Cardiac fibroblast (primary cell): Measurements from ENCODE around the gene UBE4B.
"Not testable (repeated sequence)": the region's sequence is repeated elsewhere in the genome, so short reads cannot be mapped to it uniquely, and the experiment has no call there.

Experiments
- DNase-seq, 2 donors: peaks; one replicate each; pipeline versions ENCODE4 v3.0.0 to v3.0.0-alpha.2; 2010; ENCODE audit warnings: low read depth in 2 of 2
- H3K4me3 ChIP-seq, 2 donors: replicated peaks in 1 of 2; 1 replicate in 1 of 2; 2 replicates in 1 of 2; pipeline ENCODE4 v1.5.1; 2011; ENCODE audit warnings: low read depth in 2 of 2, low read length in 2 of 2, mild to moderate bottlenecking in 2 of 2, moderate library complexity in 1 of 2
- TF ChIP-seq, protein P1 (sequence below): IDR thresholded peaks from one replicate; pipeline ENCODE4 v1.5.1; 2011; ENCODE audit warnings: low read depth, mild to moderate bottlenecking, low read length, inconsistent platforms

UBE4B gene

DNA sequence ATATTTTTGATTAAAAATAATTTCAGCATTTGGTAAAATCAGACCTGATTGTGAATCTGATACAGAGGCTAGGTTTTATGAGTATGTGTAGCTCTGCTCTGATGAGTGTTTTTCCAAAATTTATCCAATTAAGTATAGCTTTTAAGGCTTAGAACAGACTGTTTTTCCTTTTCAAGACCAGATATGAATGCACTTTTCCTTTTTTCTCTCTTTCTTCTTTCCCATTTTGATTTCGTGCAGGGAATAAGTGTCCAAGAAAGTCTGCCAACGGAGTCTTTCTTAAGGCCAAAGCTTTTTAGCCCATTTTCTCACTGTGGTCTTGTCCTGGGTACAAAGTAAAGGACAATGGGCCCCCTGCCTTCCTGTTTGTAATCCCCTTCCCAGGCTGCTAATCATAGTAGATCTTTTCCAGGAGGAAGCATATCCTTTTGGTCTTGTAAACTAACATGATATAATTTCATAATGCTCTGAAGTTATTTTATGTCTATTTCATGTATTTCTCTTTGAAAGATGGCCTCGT lies 180.5 kb downstream of the UBE4B start:
- no peak overlapping the region for H3K4me3 ChIP-seq
- no peak for DNase-seq
- TF ChIP-seq, protein P1, sequence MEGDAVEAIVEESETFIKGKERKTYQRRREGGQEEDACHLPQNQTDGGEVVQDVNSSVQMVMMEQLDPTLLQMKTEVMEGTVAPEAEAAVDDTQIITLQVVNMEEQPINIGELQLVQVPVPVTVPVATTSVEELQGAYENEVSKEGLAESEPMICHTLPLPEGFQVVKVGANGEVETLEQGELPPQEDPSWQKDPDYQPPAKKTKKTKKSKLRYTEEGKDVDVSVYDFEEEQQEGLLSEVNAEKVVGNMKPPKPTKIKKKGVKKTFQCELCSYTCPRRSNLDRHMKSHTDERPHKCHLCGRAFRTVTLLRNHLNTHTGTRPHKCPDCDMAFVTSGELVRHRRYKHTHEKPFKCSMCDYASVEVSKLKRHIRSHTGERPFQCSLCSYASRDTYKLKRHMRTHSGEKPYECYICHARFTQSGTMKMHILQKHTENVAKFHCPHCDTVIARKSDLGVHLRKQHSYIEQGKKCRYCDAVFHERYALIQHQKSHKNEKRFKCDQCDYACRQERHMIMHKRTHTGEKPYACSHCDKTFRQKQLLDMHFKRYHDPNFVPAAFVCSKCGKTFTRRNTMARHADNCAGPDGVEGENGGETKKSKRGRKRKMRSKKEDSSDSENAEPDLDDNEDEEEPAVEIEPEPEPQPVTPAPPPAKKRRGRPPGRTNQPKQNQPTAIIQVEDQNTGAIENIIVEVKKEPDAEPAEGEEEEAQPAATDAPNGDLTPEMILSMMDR = no peak

DNA sequence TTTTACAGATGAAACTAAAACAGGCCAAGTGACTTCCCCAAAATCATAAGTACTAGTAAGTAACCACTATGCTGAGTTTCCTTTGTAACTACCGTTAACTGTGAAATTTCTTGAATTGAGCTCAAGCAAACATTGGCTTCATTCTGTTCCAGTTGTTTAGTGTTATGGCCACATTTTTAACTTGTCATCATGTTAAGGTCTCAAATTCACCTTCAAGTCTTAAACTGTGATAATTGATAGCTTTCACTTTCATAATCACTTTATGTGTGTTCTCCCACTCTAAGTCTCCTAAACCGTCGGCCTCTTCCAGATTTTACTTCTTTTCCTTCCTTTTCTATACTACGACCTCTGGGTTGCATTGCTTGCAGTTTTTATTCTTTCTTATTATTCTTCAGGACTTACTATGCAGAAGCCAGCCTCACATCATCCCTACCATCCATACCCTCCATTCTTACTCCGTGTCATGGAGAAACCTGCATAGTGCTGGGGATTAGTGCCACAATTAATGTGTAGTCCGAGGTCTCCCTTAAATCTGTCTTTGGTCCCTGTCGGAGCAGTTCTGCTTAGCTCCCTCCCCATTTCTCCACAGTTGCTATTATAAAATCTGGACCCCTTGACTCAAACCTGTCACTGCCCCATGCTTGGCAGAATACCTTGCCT lies 183.5 kb downstream of the UBE4B start:
- TF ChIP-seq, protein P1 = no peak
- no peak overlapping the region for H3K4me3 ChIP-seq

DNA sequence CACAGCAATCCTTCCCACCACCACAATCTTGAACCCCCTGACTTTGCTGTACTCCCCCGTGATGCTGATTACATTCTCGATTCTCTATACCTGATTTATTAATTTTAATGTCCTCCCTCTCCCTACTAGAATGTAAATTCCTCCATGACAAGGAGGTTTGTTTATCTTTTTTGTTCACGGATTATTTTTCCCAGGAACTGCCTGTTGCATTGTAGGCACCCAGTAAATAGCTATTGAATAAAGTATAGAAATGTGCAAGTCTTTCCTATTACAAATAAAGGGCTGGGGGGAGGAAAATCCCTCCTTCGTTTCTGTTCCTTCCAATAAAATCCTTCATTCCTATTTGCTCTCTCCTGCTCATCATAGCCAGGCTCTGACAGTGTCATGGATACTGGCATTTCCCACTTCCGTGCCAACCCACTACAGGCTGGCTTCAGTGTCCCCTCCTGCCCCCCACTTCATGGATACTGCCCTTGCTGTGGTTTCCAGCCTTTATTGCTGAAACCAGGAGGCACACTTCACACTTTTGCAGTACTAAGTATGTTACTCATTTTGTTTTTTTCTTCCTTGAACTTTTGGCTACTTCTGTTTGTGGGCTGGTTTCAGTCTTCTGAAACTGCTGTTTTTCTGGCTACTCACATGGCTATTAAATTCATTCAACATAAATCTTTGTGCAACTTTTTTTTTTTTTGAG lies 185.1 kb downstream of the UBE4B start:
- TF ChIP-seq, protein P1 = no peak
- H3K4me3 ChIP-seq = no peak overlapping the region
- peak in 1 of 2 donors; percentile 45 for DNase-seq

More for the DNA sequence above, 183.5 kb downstream of the UBE4B start:
- no peak for DNase-seq

DNA sequence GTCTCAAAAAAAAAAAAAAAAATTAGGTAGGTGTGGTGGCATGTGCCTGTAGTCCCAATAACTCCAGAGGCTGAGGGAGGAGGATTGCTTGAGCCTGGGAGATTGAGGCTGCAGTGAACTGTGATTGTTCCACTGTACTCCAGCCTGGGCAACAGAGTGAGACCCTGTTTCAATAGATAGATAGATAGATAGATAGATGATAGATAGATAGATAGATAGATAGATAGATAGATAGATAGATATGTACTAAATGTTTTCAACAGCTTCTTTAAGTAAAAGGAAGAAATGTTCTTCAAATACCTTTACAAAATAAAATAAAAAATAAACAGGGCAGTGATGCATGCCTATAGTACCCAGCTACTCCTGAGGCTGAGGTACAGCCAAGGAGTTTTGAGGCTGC lies 187.4 kb downstream of the UBE4B start:
- DNase-seq = no peak
- TF ChIP-seq, protein P1 = no peak
- no peak overlapping the region for H3K4me3 ChIP-seq

DNA sequence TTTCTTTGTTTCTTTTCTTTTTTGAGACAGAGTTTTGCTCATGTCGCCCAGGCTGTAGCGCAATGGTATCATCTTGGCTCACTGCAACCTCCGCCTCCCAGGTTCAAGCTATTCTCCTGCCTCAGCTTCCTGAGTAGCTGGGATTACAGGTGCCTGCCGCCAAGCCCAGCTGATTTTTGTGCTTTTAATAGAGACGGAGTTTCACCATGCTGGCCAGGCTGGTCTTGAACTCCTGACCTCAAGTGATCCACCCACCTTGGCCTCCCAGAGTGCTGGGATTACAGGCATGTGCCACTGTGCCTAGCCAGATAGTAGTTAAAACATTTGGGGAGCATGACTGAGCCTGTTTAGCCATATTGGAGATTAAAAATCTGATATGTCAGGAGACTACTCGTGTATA lies 187.9 kb downstream of the UBE4B start:
- DNase-seq, H3K4me3 ChIP-seq: not testable (repeated sequence)

DNA sequence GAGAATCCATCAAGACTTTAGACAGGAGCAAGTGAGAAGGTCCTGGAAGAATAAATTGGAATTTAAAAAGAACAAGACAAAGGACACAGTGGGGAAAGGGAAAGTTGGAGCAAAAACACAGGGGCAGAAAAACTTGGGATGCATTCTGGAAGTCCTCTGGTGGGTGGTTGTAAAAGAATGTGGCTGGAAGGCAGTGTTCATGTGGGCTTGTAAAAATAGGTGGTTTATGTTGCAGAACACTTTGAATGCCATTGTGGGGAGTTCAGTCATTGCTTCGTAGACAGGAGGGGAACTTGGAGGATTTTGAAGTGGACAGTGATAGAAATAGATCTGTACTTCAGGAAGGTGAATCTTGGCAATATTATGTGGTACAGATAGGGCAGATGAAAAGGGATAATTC lies 192.8 kb downstream of the UBE4B start:
- H3K4me3 ChIP-seq = no peak overlapping the region
- TF ChIP-seq, protein P1 = no peak
- DNase-seq = no peak

DNA sequence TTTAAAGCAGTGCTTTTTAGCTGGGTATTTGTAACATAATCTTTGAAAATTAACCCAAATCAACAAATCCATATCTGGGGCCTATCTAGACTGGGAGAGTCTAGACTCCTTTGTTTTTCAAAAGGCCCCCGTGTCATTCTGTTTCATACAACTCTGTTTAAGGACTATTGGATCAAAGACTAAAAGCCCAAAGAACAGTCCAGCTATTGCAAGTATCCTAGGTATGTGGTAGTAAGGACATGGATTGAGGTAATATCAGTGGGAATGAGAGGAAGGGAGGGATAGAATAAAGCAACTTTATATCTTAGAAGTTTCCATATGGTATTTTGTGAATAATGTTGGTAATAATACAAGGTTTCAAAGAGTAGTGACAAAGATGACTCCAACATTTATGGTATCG lies 195.8 kb downstream of the UBE4B start:
- peak in 1 of 2 donors; percentile 25 for DNase-seq
- TF ChIP-seq, protein P1 = no peak

More for the DNA sequence above, 195.8 kb downstream of the UBE4B start:
- no peak overlapping the region for H3K4me3 ChIP-seq
